Measurements from ENCODE around the gene LBHD2.
"Not testable (repeated sequence)": the region's sequence is repeated elsewhere in the genome, so short reads cannot be mapped to it uniquely, and the experiment has no call there.

The LBHD2 gene

GRCh38 chr14:103107455-103107854 is 23.4 kb downstream of the LBHD2 start:
- no peak for DNase-seq

- no peak for DNase-seq
These were observed 24.1 kb downstream of the LBHD2 start for GRCh38 chr14:103107941-103108748.

DNA sequence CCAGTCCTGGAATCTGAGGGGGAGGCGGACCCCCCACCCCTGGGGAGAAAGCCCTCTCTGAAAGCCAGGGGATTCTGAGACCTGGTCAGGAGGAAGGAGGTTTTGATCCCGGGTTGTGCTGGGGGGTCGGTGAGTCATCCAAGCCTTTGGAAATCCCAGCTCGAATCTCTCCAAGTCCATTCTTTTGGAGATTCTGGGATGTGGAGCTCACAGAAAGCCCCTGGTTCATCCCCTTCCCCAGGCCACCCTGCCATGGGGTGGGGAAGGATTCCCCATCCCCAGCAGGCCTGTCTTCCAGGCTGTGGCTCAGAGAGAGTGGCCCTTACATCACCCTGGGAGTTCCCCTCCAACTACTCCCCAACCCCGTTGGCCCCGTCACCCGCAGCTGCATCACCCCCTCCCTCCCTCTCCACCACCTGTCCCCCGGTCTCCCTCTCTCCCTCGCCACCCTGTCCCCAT is 24.8 kb downstream of the LBHD2 start:
- peak; percentile 90 for DNase-seq

- DNase-seq, result peak; percentile 77
These were observed 25.8 kb downstream of the LBHD2 start for GRCh38 chr14:103109535-103110441.

DNA sequence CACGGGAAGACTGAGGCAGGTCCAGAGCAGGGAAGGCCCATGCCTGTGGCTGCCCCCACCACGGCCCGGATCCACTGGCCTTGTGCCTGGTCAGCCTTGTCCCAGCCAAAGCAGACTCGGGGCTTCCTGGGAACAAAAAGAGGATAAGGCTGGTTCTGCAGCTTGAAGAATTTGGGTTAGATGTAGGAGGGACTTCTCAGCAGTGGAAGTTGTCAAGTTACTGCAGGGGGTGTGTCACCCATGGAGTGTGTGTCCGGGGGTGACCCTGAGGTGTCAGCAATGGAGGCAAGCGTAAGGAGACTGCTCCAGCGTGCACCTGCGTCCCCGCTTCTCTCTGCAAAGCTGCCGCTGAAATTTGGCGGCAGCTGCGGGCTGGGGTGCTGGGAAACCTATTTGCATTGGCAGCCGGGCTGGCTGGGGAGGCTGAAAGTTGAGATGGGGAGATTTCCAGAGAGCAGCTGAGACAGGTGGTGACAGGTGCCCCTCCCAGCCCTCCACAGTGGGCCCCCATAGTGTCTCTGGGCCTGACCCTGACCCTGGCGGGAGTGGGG is 26.7 kb downstream of the LBHD2 start:
- peak; percentile 92 for DNase-seq

DNA sequence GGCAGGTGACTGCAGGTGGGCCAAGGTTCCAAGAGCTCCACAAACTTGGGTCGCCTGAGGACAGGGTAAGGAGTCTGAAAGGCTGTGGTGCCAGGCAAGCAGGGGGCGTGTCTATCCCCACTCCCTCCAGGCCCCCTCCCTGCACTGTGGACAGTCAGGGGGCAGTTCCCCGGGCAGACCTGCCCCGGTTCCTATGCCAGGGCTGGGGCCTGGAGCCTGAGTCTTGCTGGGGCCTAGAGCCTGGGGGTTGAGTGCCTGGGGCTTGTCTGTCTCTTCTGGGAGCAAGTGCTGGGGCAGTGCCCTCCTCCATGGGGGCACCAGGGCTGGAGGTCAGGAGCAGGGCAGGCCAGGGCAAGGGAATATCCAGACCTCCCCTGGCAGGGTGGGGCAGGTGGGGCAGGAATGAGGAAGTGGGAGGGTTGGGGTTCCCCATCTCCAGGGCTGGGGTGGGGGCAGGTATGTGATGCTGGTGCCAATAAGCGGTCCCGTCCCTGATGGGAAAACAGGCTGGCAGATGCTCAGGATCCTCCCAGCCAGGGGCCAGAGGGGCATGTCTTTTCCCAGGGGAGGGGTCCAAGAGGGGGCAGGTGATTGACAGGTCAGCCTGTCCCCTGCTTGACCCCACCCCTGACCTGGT is 27.3 kb downstream of the LBHD2 start:
- peak; percentile 78 for DNase-seq

- DNase-seq, result peak; percentile 83
These were observed 28.6 kb downstream of the LBHD2 start for GRCh38 chr14:103112400-103113243.

GRCh38 chr14:103113303-103113702 is 29.3 kb downstream of the LBHD2 start:
- no peak for DNase-seq

DNA sequence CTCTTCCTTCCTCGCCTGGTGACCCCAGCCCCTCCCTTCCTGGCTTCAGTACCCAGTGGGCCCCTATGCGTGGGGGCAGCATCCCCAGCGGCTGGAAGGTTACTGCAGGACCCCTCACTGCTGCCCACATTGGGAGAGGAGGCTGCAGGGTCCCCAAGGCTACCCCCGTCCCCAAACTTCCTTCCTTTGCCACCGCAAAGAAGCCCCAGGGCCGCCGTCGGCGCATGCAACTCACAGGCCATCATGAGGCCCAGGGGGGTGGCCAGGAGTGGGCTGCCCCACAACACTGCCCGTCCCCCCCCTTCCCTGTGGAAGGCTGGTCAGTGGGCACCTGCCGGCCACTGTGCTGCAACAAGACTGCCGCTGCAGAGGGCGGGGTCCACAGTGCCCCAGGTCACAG is 29.8 kb downstream of the LBHD2 start:
- no peak for DNase-seq

GRCh38 chr14:103115086-103115679 is 31.2 kb downstream of the LBHD2 start:
- DNase-seq, result peak; percentile 79

DNA sequence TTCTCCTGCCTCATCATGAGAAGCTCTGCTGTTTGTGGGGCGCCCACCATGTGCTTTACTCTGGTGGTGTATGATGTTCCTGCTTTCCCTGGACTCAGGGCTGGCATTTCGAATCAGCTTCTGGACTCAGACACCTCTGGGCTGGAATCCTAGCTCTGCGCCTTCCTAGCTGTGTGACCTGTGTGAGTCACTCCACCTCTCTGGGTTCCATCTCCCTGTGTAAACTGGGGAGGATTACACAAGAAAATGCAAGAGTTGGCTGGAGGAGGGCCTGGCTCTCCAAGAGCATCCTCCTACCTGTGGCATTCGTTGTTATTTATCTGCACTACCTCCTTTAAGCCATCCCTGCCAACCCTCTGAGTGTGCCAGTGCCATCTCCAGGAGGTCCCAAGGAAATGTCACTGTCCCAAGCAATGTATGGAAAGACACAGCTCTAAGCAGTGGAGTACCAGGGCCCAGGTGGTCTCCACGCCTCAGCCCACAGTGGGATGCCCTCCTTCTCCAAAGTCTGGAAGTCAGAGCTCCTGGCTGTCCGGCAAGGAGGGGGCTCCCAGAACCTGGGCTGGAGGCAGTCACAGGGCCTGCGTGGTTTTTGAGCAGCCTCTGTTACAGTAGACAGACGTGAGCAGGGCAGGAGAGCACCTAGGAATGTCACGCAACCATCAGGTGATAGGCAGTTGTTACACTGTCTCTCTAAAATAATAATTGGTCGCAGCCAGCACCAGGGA is 32.0 kb downstream of the LBHD2 start:
- DNase-seq, result no peak

- DNase-seq, result no peak
These were observed 32.6 kb downstream of the LBHD2 start for GRCh38 chr14:103116636-103117035.

DNA sequence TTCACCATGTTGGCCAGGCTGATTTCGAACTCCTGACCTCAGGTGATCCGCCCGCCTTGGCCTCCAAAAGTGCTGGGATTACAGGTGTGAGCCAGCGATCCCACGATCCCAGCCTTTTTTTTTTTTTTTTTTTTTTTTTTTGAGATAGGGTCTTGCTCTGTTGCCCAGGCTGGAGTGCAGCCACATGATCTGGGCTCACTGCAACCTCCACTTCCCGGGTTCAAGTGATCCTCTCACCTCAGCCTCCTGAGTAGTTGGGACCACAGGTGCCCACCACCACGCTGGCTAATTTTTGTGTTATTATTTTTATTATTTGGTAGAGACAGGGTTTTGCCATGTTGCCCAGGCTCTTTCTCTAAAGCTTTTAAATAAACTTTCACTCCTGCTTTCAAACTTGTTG is 33.5 kb downstream of the LBHD2 start:
- not testable (repeated sequence) for DNase-seq

DNA sequence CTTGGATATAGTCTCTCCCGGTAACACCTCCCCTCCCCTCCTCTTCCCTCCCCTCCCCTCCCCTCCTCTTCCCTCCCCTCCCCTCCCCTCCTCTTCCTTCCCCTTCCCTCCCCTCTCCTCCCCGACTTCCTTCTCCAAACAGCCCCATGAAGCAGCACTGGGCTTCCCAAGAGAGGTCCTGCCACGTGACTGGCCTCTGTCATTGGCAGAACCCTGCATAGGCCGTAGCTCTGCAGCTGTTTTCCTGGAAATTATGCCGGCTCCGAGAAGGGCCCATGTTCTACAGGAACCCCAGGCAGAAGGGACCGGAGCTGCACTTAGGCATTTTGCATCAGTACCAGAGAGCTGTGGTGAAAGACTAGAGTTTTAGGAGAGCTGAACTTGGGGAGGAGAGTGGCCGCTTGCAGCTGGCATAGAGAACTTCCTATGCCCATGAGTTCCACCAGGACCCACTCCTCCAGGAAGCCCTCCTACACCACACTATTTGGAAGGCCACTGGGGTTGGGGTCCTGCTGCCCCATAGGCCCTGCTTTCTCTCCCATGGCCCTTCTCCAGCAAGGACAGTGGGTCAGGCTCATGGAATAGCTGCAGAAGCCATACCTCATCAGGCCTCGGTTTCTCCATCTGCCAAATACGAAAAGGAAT is 34.1 kb downstream of the LBHD2 start:
- DNase-seq, result no peak

GRCh38 chr14:103118663-103119404 is 34.8 kb downstream of the LBHD2 start:
- peak; percentile 71 for DNase-seq

GRCh38 chr14:103119527-103119926 is 35.5 kb downstream of the LBHD2 start:
- DNase-seq, result not testable (repeated sequence)

GRCh38 chr14:103121121-103121845 is 37.3 kb downstream of the LBHD2 start:
- no peak for DNase-seq

DNA sequence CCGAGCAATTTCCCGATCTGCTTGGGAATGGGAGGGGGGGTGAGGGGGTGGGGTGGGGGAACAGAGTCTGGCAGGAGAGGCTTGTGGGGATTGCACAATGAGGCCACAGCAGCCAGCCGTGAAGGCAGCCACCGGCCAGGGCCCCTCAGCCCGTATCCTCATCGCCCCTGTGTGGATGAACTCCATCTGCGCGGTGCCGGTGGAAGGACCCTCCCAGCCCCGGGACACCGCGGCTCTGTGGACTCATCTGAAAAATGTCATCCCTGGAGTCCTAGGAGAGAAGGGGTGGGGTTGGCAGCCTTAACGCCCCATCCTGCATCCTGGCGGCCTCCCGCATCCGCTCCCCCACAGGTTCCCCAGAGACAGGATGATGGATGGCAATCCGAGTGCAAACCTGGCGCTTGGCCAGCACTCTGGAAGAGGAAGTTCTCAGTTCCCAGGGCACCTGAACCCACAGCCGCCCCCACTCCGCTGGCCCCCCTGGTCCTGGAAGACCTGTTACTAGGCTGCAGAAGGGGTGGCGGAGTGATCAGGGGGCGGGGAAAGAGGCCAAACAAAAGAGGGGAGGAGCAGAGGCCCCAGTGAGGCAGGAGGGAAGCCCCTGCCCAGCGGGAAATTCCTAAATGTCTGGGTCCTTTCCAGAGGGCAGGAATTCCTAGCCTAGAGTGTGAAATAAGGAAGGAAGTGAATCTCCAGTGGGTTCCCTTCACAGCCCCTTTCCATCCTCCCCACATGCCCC is 38.0 kb downstream of the LBHD2 start:
- DNase-seq, result peak; percentile 54
